ENCODE results near the gene DUOX1. TPM values are rescaled to one million over a fixed set of nuclear protein-coding genes. Genes with fewer than 3 reads are reported as not detected.

Gene DUOX1
- total RNA-seq, 1 donor: not detected

- H3K4me3 ChIP-seq (ENCODE audit: low read depth, low read length): no peak overlapping the region
- TF ChIP-seq CTCF (IDR thresholded peaks at IDR 0.05; ENCODE audit: insufficient read depth, low read length): no peak
- DNase-seq (ENCODE audit: low read depth): no peak
These were observed 13.1 kb upstream of the DUOX1 start for GRCh38 chr15:45116482-45117307.

- no peak overlapping the region for H3K4me3 ChIP-seq (ENCODE audit: low read depth, low read length)
- no peak for TF ChIP-seq CTCF (IDR thresholded peaks at IDR 0.05; ENCODE audit: insufficient read depth, low read length)
- DNase-seq (ENCODE audit: low read depth): no peak
These were observed 12.3 kb upstream of the DUOX1 start for GRCh38 chr15:45117308-45118130.

GRCh38 chr15:45118131-45118588, 11.6 kb upstream of the DUOX1 start:
- TF ChIP-seq CTCF (IDR thresholded peaks at IDR 0.05; ENCODE audit: insufficient read depth, low read length): peak; percentile 100
- H3K4me3 ChIP-seq (ENCODE audit: low read depth, low read length): no peak overlapping the region
- peak; percentile 88 for DNase-seq (ENCODE audit: low read depth)

- DNase-seq (ENCODE audit: low read depth): no peak
- TF ChIP-seq CTCF (IDR thresholded peaks at IDR 0.05; ENCODE audit: insufficient read depth, low read length): no peak
- H3K4me3 ChIP-seq (ENCODE audit: low read depth, low read length): no peak overlapping the region
These were observed 10.8 kb upstream of the DUOX1 start for GRCh38 chr15:45118996-45119395.

- H3K4me3 ChIP-seq (ENCODE audit: low read depth, low read length): no peak overlapping the region
- TF ChIP-seq CTCF (IDR thresholded peaks at IDR 0.05; ENCODE audit: insufficient read depth, low read length): no peak
- no peak for DNase-seq (ENCODE audit: low read depth)
These were observed 9.5 kb upstream of the DUOX1 start for GRCh38 chr15:45120081-45120972.

- H3K4me3 ChIP-seq (ENCODE audit: low read depth, low read length): no peak overlapping the region
- DNase-seq (ENCODE audit: low read depth): no peak
- TF ChIP-seq CTCF (IDR thresholded peaks at IDR 0.05; ENCODE audit: insufficient read depth, low read length): no peak
These were observed 8.8 kb upstream of the DUOX1 start for GRCh38 chr15:45121020-45121419.
